Cortex of kidney (tissue), 1 donor: ENCODE measurements around the gene PTGDS.
A peak's percentile ranks its signal among the peaks of the same experiment; 100 is the strongest.

Source experiments
- DNase-seq: peaks from one replicate; lab custom pipeline; 2025; lab: John Stamatoyannopoulos, UW

PTGDS gene

DNA sequence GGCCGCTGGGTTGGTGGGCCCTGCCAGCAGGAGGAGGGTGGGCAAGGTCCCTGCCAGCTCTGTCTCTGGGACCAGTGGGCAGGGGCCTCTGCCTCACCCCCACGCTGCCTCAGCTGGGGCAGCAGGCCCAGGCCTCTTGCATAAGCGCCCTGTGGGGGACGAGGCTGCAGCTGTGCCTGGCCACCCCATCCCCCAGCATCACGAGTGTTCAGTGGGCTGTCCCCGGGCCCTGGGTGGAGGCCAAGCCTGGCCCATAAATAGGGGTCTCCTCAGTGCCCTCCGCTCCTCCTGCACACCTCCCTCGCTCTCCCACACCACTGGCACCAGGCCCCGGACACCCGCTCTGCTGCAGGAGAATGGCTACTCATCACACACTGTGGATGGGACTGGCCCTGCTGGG is at the start of gene PTGDS:
TSS of gene PTGDS (plus strand) at position 282 of the 400 bp plus-strand sequence. CDS start at position 357, 75 bp downstream.
- DNase-seq, result no peak

DNA sequence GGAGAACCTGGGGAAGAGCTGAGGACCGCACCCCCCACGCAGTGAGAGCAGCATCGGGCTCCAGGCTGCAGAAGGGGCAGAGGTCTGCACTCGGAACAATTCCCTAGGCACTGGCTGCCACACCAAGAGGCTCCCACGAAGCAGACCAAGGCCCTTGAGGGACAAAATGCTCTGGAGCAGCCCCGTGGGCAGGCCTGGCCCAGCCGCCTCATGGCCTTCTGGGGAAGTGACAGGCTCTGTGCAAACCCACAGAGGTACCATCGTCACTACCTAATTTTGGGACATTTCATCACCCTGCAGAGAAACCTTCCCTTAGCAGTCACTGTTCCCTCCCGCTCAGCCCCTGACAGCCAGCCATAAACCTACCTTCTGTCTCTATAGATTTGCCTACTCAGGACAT is 48.7 kb upstream of the PTGDS start:
- DNase-seq, result no peak

DNA sequence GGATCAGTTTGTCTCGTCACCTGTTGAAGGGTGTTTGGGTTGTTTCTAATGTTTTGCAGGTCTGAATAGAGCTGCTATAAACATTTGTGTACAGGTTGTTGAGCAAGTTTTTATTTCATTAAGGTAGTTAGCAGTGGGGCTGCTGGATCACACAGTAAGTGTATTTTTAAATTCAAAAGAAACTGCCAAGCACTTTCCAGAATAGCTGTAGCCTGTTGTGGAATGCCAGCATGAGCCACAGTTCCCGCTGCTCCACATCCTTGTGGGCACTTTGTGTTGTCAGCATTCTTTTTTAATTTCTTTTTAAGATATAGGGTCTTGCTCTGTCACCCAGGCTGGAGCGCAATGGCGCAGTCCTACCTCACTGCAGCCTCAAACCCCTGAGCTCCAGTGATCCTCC is 47.3 kb upstream of the PTGDS start:
- DNase-seq, result no peak

DNA sequence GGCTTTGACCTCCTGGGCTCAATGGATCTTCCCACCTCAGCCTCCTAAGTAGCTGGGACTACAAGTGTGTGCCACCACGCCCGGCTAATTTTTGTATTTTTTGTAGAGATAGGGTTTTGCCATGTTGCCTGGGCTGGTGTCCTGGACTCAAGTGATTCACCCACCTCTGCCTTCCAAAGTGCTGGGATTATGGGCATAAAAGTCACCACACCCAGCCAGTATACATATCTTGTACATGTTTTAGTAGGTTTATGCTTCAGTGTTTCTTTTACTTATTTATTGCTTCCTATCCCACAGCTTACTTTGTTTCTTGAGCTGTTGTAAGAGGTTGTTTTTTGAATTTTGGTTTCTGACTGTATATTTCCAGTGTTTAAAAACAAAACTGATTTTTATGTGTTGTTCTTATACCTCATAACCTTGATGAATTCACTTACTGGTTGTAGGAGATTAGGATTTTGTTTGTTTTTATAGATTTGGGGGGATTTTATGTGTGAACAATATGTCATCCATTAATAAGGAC is 45.6 kb upstream of the PTGDS start:
- no peak for DNase-seq

DNA sequence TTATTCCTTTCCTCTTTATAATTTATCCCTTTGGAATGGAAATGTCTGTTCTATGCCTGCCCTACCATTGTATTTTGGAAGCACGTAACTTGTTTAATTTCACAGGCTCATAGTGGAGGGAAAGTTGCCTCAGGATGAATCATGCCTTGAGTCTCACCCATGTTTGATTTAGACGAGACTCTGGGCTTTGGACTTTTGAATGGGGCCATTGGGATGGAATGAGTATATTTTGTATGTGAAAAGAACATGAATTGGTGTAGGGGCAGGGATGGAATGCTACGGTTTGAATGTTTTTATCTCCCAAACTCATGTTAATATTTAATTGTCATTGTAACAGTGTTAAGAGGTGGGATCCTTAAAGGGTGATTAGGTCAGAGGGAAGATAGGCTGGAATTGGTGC is 43.0 kb upstream of the PTGDS start:
- no peak for DNase-seq

DNA sequence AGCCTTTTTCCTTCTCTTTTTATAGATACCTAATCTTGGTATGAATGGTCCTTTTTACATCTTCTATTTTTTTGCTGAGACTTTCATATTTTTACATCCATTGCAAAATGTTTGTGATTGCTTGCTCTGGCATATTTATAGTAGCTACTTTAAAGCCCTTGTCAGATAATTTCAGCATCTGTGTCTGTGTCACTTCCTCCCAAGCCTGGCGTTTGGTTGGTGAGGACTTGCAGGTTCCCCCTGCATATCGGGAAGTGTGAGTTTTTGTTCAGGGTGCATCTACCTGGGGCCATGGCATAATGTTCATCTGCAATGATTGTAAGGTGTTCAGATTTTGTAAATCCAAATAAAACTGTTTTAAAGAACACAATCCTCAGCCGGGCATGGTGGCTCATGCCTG is 41.7 kb upstream of the PTGDS start:
- DNase-seq, result no peak

DNA sequence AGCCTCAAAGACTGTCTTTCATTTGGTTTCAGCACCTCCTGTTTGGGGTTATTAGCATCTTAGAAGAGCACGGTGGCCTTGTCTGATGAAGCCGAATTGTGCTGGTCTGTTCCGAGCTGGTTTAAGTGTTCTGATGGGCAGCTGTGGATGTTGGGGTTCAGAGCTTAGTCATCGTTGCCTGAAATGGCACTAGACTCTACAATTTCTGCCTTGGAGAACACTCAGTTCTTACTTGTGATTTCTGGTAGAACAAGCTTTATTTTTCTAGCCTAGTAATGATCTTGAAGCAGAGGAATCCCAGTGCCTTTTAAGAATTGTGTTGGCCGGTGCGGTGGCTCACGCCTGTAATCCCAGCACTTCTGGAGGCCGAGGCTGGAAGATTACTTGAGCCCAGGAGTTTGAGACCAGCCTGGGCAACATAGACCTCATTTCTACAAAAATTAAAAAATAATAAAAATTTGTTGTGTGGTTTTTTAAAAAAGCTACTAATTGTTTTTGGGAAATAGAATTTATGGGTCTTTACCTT is 40.6 kb upstream of the PTGDS start:
- no peak for DNase-seq

DNA sequence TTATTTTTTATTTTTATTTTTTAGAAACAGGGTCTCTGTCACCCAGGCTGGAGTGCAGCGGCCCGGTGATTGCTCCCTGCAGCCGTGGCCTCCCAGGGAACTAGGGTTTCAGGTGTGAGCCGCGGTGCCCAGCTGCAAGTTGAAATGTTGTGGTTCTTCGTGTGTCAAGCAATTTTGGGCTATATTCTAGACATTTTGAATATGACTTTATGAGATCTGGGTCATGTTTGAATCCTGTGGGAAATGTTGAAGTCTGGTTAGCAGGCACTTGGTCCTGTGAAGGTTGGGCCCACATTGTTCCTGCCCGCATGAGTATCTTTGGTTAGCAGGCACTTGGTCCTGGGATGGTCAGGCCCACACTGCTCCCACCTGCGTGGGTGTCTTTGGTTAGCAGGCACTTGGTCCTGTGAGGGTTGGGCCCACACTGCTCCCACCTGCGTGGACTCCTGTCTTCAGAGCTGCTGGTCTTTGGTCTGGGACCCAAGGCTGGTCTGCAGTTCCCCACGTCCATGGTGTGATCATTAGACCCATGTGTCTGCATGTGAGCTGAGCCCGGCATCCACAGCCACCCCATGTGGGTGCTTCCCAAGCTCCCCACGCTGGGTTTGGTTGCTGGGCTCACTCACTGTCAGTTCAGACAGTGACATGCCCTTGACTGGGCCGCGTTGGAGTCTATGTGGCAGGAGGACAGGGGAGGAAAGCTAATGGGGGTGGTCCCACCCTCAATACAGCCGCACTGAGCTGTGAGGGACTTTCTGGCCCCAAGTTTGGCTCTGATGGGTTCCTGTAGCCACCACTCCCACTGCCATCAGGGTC is 39.9 kb upstream of the PTGDS start:
- no peak for DNase-seq

DNA sequence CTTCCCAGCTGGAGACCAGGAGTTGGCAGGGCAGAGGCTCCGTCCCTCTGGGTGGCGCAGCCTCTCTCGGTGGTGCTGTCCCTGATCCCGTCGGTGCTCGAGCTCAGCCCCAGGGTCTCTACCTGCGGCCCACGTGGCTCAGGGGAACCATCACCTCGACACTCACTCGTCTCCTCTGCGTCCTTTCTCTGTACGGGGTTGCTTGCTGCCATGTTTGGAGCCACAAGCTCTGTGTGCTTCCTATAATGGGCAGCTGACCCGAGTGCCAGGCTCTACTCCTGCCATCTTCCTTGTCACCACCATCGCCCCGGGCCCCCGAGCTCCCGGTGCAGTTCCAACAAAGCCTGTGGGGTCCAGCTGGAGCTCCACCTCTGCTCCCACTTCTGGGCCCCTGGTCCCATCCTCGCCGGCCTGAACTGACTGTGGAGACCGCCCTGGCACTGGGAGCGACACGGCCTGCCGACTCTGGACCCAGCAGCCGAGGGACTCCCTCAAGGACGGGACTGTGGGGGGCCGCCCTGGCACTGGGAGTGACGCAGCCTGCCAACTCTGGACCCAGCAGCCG is 37.8 kb upstream of the PTGDS start:
- DNase-seq, result no peak

DNA sequence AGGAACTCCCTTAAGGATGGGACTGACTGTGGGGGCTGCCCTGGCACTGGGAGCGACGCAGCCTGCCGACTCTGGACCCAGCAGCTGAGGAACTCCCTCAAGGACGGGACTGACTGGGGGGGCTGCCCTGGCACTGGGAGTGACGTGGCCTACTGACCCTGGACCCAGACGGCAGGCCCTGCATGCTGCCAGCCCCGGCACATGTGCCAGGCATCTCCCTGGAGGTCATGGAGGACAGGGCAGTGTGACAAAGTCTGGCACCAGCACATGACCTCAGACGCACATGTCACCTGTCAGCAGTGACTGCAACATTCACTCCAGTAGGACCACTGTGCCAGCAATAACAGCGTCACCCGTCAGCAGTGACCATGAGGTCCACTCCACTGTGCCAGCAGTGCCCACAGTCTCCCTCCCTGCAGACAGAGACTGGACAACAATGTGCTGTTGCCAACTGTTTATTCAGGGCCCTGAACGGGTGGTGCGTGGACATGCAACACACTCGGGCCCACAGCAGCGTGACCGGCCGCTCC is 37.2 kb upstream of the PTGDS start:
- no peak for DNase-seq

DNA sequence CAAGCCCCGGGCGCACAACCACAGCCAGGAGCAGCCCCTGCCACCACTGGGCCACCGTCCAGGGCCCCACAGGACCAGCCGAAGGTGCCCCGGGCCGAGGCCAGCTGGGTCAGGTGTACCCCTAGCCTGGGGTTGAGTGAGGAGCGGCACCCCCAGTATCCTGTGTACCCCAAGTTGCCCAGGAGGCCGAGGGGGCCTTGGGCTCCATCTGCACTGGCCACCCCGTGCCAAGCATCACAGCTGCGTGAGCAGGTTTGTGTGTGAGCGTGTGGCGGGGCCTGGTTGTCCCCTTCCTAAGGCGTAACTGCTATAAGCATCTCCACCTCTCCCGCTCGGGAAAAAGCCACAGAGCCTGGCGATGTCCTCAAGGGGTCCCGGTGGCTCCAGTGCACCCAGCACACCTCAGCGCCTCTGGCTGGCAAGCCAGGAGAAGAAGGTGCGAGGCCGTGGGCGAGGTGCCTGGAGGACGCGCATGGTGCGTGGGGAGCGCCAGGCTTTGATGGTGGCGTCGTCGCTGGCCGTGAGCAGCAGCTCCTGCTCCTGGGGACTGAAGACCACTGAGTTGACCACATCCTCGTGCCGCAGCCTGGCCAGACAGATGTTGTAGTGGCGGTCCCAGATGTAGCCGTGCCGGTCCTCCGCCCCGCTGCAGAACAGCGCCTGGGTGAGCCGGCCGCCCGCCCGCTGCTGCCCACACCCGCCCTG is 36.6 kb upstream of the PTGDS start:
- DNase-seq, result no peak

DNA sequence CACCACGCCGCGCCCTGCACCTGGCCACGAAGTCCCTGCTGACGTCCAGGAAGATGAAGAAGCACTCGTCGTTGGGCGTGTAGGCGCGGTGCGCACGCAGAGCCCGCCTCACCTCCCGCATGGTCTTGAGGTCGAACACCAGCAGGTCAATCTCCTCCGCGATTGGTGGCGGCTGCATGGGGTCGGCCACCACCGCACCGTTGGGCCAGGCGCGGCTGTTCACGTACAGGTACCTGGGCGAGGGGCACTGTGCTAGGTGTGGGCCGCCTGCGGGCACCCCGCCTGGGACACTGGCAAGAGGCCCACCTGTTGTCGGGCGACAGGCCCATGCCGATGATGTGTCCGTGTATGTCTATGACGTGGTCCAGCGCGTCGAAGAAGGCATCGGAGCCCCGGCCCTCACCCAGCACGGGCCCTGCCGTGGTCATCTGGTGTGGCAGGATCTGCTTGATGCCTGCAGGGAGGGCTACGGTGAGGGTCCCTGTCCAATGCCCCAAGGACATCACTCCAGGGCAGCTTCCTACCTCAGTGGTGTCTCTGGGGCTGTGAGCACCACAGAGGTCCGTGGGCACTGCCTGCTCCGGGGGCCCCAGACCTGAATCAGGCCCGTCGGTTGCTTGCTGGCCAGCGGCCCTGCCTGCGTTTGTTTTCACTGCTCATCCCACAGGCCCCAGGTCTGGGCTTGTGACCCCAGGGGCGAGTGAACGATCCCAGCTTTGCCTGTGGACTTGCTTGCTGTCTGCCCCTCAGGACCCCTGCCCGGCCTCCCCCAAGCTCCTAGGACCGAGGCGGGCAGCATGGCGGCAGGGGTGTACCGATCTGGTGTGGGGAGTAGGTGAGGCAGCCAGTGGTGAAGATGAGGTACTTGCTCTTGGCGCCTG is 35.8 kb upstream of the PTGDS start:
- no peak for DNase-seq

DNA sequence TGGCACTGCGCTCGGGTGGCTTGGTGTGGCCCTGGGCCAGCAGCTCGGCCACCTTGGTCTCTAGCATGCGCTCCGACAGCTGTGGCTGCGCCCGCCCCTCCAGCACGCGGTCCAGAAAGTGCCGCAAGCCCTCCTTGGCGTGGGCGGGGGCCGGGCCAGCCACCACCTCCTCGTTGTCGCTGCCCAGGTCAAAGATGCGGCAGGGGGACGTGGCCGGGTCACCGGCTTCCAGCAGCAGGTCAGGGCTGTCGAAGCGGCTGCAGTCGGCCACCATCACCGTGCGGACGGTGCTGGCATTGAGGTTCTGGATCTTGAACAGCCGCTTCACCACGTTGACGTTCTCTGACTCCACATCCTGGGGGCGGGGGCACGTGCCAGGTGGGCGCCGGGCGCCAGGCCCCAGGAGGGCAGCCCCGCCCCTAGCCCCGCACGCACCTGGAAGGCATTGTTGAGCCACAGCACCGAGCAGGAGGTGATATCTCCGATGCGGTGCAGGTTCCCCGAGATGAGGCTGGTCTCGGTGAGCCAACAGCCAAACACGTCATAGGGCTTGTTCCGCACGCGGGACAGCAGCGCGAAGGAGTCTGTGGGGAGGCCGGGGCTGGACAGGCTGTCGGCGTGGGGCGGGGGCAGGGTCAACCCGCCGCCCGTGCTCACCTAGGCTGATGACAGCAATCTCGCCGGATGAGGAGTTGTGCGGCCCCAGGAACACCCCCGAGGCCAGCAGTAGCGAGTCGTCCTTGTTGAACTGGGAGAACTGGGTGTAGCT is 35.0 kb upstream of the PTGDS start:
- no peak for DNase-seq

DNA sequence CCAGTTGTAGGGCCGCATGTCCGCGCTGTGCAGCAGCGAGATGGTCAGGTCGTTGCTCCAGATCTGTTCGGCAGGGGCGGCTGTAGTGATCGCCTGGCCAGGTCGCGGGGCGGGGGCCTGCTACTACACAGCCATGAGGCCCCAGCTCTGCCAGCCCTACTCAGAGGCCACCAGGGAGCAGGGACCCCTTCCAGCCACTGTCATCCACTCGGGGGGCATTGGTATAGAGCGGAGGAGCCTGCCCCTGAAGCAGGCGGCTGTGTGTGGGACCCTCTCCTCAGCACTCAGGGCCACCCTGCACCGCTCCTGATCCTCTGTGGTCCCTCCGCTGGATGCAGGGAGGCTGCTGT is 34.4 kb upstream of the PTGDS start:
- DNase-seq, result no peak

DNA sequence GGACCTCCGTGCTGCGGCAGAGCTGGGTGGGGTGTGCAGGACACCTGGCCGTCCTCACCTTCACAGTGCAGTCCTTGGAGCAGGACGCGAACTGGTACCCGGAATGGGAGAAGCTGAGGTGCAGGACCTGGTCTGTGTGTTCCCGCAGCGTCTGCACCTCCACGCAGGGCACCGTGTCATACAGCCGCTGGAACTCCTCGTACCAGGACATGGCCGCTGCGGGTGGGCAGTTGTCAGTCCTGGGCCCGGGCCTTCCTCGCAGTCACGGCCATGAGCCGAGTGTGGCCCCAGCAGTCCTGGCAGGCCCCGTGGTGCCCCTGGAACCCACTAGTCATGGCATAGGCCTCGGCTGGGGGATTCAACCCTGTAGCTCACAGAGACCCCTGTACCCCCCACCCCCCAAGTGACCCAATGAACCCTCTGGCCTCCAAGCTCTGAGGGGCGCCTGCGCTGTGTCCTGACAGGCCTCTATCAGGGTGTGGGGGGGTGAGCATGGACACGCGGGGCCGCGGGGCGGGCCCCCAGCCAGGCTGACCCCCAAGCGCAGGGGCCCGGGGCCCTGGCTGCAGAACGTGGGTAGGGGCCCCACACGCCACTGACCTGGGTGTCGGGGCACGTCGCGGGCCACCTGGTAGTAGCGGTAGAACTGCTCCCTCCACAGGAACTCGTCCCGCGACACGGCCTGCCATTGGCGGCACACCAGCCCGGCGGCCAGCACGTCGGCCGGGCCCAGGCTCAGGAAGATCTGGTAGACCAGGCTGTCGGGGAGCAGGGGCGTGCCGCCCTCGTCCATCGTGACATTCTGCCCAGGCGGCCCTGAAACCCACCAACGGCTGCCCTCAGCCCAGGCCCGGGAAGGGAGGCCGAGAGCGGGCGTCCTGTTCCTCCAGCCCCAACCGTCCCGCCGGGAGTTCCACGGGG is 33.8 kb upstream of the PTGDS start:
- DNase-seq, result no peak

DNA sequence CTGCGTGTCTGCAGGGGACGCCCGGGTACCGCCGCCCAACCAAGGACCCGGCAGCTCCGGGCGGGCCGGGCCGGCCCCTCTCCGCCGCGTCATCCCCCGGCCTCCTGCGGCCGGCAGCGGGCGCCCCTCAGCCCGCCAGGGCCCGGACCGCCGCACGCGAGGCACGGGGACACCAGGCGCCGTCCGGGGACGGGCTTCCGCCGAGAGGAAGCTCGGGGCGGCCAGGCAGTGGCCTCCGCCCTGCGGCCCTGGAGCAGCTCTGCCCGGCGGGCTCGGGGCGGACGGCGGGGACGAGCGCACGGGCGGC is 33.1 kb upstream of the PTGDS start:
- DNase-seq, result no peak

DNA sequence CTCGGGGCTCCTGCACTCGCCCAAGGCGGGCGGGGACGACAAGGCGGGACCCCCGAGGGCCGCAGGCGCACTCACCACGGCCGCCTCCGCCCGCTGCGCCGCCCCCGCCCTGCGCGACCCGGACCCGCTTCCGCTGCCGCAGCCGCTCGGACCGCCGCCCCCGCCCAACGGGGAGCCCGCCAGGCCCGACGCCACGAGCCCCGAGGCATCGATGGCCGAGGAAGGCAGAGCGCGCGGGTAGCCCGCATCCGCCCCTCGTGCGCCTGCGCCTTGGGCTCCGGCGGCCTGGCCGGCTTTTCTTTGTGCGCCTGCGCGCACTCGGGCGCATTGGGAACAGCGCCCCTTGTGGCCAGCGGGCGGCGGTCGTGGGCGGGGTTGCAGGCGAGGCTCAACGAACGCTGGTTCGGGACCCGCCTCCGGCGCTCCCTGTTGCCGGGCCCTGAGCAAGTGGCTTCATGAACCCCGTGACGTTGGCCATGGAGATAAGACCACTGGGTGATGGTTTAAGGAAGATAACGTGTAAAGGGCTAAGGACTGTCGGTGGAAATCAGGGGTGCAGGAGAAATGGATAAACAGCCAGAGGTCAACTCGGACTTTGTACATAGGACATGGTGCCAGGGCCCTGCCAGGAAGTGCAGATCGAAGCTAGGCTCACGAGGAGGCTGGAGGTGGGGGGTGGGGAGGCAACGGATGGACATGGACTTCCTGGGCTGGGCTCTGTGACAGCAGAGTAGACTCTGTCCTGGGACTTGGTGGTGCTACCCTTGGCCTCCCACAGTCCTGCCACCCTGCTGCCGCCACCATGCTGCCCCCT is 32.6 kb upstream of the PTGDS start, which contains the start of the genes C8G and FBXW5:
TSS of gene C8G (plus strand) at position 725 of the 814 bp plus-strand sequence. CDS start at position 803, 78 bp downstream.
TSS of gene FBXW5 (minus strand) at position 220 of the 814 bp plus-strand sequence. CDS start 655 bp downstream, outside the sequence.
- peak; percentile 89 for DNase-seq

DNA sequence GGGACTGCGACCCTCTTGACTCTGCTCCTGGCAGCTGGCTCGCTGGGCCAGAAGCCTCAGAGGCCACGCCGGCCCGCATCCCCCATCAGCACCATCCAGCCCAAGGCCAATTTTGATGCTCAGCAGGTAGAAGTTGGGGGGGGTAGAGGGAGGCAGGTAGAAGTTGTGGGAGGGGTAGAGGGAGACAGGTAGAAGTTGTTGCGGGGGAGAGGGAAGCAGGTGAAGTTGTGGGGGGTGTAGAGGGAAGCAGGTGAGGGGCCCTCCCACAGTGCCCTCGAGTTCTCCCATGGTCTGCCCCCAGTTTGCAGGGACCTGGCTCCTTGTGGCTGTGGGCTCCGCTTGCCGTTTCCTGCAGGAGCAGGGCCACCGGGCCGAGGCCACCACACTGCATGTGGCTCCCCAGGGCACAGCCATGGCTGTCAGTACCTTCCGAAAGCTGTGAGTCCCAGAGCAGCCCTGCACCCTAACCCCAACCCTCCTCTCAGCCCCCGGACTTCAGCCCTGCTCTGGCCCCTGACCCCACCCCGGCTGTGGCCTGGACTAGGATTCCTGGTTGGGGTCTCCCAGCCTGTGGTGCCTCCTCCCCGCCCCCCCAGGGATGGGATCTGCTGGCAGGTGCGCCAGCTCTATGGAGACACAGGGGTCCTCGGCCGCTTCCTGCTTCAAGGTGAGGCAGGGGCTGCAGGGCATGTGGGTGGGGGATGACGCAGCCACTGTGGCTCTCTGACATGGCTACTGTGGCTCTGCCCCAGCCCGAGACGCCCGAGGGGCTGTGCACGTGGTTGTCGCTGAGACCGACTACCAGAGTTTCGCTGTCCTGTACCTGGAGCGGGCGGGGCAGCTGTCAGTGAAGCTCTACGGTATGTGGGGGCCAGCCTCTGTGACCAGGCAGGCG is 31.7 kb upstream of the PTGDS start:
- DNase-seq, result no peak
